GM21526 (cell line): ENCODE measurements around the gene LRRC37A3.
"Not testable (repeated sequence)": the region's sequence is repeated elsewhere in the genome, so short reads cannot be mapped to it uniquely, and the experiment has no call there.

Source experiments
- ATAC-seq: cut with Tn5 transposase; IDR thresholded peaks from one replicate; pipeline ENCODE4 v1.9.1; 2021; ENCODE audit warnings: moderate library complexity; ENCODE audit not compliant: unreplicated experiment, low FRiP score

Gene LRRC37A3

DNA sequence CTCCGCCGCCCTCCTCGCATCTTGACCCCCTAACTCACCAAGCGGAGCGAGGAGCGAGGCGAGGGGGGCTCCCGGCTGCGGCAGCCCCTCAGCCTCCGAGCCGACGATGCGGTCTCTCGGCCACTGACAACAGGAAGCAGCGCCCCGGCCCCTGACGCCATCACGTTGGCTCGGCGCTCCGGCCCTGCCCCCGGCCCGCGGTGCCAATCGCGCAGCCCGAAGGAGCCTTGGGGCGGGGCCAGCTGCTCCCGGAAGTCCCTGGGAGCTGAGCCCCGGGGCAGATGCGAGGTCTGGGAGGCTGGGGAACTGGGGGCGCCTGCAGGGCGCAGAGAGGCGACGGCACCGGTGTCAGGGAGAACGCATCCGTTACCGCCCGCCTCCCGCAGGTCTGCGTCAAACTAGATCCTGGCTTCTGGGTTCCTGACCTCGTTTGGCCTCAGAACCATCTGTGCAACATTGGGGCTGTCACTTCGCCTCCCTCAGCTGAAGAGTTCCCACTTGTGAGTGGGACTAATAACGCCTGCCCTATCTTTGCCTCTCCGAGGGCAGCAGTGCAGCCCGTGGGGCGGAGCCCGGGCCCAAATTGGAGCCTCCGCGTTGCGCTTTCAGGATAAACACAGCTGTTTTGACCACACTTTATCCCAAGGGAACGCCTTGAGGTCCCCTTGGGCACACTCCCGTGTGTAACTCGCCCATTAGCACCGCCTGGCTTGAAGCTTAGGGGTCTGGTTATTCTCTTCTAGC, 82.1 kb downstream of the LRRC37A3 start:
- peak; percentile 90 for ATAC-seq

DNA sequence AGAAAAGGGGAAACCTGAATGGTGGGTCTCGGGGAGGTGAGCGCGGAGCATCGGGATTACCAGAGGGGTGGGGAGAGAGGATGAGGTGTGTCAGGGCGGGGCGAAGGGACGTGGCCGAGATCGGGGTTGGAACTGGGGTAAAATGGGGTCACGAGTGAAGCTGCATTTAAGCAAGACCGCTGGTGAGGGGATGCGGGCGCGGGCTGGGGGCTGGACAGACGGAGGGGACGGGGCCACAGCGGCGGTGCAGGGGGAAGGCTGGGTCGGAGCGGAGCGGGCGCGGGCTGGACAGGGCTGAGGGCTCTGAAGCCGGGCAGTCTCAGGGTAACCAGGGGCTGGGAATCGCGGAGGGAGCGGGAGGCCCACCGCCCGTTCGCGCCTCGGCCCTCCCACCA, 82.7 kb downstream of the LRRC37A3 start:
- ATAC-seq: peak; percentile 36

DNA sequence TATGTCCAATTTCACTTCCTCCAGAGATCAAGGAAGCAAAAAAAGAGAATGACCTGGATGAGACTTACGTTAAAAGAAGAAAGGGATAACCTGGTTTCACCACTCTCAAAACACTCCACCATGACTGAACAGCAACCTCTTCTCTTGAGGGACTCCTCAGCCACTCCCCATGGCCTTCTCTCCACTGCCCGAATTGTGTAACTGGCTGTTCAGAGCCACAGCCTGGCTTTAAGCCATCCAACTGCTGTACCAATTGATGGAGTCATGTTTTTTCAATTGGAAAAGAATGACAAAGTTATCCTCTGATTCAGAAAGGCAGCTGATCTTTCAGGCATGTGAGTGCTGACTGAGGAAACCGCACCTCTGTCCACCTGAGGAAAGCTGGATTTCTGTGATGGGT, 85.2 kb downstream of the LRRC37A3 start:
- ATAC-seq: not testable (repeated sequence)

DNA sequence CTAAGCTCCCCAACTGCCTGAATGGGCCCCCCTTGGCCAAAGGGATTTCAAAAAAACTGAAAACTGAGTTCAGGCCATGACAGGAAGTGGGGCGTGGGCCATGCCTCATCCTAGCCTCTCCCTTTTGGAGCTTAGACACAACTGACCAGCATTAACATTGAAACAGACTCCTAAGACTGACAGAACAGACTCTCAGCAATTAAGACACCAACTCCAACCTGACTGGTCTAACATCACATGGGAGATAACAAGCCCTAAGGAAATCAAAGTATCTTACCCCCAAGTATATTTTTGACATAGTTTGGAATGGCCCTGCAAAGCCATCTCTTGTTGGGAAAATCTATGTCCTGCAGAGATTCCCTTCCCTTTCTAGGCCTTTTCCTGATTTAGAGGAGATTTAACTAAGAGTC, 88.6 kb downstream of the LRRC37A3 start:
- not testable (repeated sequence) for ATAC-seq

DNA sequence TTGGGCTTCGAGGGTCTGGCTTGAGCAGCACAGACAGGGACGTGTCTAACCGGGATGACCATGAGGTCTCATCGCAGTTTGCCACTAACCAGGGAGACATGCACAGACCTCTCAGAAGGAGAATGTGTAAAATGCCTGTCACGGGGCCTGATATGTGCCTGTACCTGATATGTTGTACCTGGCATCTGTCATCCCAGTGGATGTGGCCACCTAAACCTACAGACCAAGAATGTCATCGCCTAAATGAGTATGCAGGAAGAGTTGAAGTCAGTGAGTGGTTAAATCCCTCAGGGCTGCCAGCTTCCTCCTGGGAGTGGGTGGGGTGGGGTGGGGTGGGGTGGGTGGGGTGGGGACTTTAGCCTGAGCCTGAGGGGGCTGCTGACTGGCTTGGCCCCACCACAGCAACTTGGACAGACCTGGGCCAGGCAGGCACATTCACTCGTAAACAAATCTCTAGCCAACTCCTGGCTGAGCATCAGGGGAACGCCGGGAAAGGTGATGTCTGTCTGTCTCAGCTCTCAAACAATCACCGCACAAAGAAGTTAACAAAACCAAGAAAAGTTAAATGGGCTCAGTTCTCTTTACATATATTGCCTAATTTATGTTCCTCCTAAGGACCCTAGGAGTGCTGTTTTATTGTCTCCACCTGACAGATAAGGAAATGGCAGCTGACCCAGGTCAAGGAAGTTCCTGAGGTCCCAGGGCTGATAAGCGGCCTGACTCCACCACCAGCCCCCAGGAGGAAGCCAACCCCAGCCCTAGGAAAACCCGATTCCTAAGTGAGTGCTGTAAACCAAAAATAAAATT, 89.3 kb downstream of the LRRC37A3 start:
- not testable (repeated sequence) for ATAC-seq

DNA sequence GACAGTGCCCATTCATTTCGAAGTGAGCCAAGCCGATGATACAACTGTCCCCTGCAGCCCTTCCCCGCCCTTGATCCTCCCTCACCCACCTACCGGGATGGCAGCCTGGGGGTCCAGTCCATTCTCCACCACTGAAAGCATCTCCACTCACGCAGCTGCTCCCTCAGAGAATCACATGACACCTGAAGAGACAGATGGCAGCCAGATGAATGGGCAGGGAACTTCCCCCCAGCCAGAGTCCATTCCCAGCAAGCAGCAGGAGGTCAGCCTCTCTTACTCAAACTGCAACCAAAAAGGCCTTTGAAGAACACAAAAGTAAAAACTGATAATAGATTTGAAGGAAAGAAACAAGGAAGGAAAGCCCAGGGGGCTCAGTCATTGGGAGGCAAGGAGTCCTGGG, 90.2 kb downstream of the LRRC37A3 start:
- ATAC-seq: not testable (repeated sequence)

DNA sequence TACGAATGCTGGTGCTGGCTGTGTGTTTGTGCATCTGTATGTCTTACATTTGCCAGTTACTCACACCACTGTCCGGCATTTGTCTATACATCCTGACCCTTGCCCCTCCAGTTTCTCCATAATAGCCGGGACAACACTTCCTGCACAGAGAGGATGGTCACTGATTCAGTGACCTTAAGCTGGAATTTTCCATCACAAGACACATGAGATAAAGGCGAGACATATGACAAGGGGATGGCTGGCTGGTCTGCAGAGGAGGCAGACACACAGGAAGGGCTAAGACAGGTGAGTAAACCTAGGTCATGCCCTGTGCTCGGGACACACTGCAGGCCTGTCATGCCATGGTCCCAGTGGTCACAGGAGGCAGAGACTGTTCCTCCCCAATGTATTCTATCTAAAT, 100.4 kb downstream of the LRRC37A3 start:
- not testable (repeated sequence) for ATAC-seq

DNA sequence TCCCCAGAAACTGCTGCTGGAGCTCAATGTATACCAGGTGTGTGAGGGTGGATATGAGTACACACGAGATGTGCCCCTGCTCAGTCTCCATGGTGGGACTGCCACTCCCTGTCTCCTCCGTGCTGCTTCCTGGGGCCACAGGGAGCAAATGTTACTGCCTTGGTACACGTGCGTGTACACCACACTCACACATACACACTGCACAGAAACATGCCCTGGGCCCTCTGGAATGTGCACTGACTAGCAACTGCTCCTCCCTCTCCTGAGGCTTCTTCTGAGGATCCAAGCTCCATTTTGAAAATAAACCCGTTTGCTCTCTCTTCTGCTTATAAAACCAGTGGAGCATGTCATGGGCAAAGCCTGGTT, 103.5 kb downstream of the LRRC37A3 start:
- not testable (repeated sequence) for ATAC-seq

DNA sequence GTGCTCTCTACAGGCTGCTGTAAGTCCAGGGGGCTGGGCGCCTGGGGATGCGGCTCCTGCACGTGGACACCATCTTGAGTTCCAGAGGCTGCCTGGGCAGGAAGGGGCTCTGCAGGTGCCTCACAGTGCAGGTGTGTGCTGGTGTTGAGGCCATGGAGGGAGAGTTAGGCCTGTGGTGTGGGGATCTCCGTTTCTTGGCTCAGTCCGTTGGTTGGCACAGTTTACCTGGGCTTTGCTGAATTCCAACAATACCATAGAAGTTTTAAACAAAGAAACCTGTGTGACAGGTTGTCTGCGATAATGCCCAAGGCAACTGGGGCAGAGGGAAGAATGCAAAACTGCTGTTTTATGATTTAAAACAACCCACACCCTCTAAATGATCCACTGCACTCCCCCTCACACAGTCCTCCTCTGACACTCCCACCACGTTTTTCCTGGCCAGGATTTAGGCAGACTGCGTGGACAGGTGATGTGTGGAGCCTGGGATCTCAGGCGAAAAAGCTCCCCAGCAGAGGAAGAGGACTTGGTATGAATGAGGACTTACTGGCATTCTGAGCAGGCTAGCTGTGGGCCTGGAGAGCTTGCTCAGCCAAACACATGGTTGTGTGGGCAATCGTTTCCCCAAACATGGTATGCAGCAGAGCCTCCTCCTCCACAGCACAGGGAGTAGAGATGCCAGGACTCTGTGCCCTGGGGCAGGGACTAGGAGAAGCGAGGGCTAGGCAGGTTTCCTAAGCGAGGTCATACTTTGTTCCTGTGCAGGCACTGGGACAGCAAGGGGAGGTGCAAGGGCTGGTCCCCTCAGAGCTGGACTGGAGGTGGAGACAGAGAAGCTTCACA, 104.1 kb downstream of the LRRC37A3 start:
- not testable (repeated sequence) for ATAC-seq

DNA sequence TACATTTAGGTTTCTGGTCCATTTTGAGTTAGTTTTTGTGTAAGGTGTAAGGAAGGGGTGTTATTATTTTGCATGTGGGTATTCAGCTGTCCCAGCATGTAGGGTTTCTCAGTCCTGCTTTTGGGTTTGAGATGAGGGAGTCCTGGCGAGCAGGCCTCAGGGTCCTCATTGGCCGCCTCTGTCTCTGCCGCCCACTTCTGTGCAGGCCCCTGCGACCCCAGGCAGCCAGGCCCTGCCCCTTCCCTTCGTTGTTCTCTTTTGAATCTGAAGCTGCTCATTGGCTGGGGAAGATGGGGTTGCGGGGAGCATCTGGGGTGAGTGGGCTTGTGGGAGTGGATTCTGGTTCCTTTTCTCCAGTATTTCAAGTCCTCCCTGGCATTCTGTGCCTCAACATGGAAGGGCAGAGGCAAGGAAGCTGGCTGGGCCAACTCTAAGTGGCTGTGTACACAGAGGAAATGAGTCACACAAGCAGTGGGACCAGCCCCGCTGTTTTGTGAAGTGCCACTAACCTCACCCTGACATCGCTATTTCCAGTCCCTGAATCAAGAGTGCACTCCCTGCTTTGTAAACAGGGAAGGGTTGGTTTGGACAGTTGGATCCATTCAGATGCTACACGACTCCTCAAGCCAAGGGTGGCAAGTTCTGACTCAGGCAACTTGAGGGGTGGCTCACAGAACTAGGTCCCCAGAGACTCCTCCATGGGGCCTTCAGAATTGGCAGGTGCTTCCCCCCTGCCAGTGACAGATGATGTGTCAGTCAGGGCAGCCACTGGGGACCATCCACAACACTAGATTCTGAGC, 110.9 kb downstream of the LRRC37A3 start:
- ATAC-seq: peak; percentile 74
